Bronchial epithelial cell (primary cell): Measurements from ENCODE around the gene VAMP8. TPM values are rescaled to one million over a fixed set of nuclear protein-coding genes. Genes with fewer than 3 reads are reported as not detected.

ENCODE experiments used
- DNase-seq: peaks from one replicate; pipeline ENCODE4 v3.0.0-alpha.2; 2010; ENCODE audit warnings: low read depth
- FAIRE-seq: peaks from 2 replicates; lab custom pipeline; 2011; peaks lifted over from hg19 to GRCh38; lab: Jason Lieb, UNC
- H3K27me3 ChIP-seq: 2 replicates; pipeline ENCODE4 v1.5.1; 2011; ENCODE audit warnings: low read length; ENCODE audit not compliant: control insufficient read depth, insufficient read depth
- H3K36me3 ChIP-seq: 2 replicates; pipeline ENCODE4 v1.5.1; 2011; ENCODE audit warnings: low read length; ENCODE audit not compliant: control insufficient read depth, insufficient read depth
- H3K4me3 ChIP-seq: 2 replicates; pipeline ENCODE4 v1.5.1; 2011; ENCODE audit warnings: mild to moderate bottlenecking, low read depth, low read length, control low read depth
- total RNA-seq: library from RNA; depleted of rRNA; stranded (reverse); fragments of >200 nt; gene quantifications from 2 replicates; pipeline ENCODE4 v1.2.1, GENCODE V29; 2014
- TF ChIP-seq, protein P1 (sequence below): IDR thresholded peaks from 2 replicates; pipeline ENCODE4 v1.5.1; 2011; ENCODE audit warnings: mild to moderate bottlenecking, moderate library complexity, low read length, control low read depth, inconsistent platforms; ENCODE audit not compliant: insufficient read depth, severe bottlenecking

VAMP8 gene
- total RNA-seq, 1 donor from 2014 or later, result 41.3 TPM

DNA sequence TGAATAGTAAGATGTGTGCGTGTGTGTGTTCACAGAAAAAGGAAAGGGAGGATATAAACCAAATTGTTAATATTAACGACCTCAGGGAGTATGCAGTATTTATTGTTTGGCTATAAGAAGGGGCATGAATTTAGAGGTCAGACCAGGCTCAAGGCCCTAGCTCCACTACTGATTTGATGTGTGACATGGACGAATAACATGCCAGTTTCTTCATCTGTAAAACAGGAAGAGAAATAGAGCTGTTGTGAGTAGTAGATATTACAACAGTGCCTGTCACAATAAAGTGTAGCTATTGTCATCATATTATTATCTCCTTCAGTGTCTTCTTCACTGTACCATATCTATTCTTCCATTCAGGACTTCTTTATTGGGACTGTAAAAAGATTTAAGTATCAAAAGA lies 42.5 kb upstream of the VAMP8 start:
- TF ChIP-seq, protein P1, sequence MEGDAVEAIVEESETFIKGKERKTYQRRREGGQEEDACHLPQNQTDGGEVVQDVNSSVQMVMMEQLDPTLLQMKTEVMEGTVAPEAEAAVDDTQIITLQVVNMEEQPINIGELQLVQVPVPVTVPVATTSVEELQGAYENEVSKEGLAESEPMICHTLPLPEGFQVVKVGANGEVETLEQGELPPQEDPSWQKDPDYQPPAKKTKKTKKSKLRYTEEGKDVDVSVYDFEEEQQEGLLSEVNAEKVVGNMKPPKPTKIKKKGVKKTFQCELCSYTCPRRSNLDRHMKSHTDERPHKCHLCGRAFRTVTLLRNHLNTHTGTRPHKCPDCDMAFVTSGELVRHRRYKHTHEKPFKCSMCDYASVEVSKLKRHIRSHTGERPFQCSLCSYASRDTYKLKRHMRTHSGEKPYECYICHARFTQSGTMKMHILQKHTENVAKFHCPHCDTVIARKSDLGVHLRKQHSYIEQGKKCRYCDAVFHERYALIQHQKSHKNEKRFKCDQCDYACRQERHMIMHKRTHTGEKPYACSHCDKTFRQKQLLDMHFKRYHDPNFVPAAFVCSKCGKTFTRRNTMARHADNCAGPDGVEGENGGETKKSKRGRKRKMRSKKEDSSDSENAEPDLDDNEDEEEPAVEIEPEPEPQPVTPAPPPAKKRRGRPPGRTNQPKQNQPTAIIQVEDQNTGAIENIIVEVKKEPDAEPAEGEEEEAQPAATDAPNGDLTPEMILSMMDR, result no peak
- no peak overlapping the region for H3K4me3 ChIP-seq
- DNase-seq (no peak), FAIRE-seq (no peak)
- H3K27me3 ChIP-seq, result no peaks in the 10 kb centered on the region
- H3K36me3 ChIP-seq, result peaks cover 1% of the 10 kb centered on the region

DNA sequence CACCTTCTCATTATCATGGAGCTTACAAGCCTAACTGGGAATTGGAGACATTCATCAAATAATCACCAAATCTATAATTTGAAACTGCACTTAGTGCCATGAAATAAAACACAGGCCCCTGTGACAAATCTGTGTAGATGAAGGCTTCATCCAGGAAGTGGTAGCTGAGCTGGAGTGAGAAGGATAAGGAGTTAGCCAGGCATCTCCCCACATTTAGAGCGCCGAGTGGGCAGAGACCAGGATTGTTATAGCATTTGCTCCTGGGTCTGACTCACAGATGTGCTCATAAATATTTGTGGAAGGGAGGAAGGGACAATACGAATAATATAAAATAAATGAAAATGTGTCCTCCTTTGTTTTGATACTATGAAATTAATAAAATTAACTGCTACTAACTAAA lies 40.9 kb upstream of the VAMP8 start:
- no peak for FAIRE-seq
- Histone ChIP-seq H3K27me3 (no peaks in the 10 kb centered on the region), H3K36me3 (peaks cover 5% of the 10 kb centered on the region), H3K4me3 (no peak overlapping the region)
- TF ChIP-seq, protein P1, result no peak
- DNase-seq, result peak; percentile 41

DNA sequence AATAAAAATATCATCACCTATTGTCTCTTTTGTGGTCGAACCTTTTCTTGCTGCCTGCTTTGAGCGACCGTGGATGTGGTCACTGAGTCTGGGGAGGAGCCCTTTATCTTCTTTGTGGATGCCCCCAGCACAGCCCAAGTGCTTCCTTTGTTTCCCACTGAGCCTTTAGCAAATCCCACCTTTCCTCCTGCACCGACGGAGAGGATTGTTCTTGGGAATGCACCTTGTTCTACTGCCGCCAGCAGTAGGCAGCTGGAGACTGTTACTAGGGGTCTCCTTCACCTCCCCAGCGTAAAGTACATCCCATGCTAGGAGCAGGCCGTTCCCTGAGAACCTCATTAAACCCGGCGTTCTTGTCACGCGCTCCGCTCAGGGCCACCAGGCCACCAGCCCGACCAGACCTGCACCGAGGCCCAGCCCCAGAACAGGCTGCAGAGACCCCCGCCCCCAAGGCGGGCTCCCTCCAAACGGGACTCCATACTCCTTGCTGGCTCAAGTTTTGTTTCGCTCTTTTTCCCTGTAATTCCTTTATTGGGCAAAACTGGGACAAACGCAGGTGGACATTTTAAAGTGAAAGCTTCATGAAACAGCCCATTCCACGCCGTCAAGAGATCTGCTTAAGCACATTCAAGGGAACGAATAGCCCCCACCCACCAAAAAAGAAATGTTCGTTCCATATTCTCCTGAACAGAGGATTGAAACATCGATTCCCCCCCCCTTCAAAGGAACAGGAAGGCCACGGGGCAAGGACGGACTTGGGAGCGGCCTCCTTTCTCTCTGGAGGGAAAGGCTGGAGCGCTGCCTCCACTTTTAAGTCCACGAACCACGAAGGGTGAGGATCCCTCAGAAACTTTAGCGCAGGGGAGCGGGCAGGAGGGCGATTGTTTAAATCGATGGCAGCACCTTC lies 39.5 kb upstream of the VAMP8 start:
- DNase-seq (no peak), FAIRE-seq (no peak)
- TF ChIP-seq, protein P1, result no peak
- peak overlapping the region; percentile 99 for H3K4me3 ChIP-seq
- peaks cover 15% of the 10 kb centered on the region for H3K36me3 ChIP-seq
- no peaks in the 10 kb centered on the region for H3K27me3 ChIP-seq

DNA sequence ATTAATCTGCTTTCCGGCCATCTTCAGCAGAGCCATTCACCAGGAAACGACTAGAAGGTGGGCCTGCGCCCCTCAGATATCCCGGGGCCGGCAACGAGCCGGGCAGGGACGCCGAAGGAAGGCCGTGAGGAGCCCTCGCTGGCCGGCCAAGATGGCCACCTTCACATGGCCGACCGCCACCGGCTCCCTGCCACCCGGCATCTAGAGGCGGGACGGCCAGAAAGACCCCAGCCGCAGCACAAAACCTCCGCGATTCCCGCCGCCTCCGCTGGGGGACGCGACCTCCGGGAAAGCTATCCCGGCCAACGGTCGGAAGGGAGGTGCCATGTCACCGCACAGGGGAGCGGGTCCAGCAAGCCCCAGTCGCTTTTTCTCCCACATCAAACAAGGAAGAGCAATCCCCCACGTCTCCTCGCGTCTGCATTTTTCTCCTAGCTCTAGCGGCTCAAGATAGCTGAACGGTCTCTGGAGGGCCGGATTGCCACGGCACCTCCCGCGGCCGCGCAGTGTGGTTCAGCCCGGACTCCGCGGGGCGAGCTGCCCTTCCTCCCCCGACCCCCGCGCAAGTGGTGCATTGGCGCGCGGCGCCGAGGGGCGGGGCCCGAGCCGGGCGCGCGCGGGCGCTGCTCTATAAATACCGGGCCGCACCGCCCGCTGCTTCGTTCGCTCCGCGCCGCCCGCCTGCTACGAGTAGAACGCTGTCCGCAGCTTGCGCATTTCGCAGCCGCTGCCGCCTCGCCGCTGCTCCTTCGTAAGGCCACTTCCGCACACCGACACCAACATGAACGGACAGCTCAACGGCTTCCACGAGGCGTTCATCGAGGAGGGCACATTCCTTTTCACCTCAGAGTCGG lies 38.7 kb upstream of the VAMP8 start, which contains the start of gene MAT2A:
TSS of gene MAT2A (plus strand) at position 662 of the 854 bp plus-strand sequence. CDS start at position 782, 120 bp downstream.
- Histone ChIP-seq H3K4me3 (peak within 1 kb of the TSS; percentile 99), H3K36me3 (peaks cover 21% of the 10 kb centered on the region), H3K27me3 (no peaks in the 10 kb centered on the region)
- TF ChIP-seq, protein P1, result peak; percentile 62
- DNase-seq (peak; percentile 61), FAIRE-seq (no peak)

DNA sequence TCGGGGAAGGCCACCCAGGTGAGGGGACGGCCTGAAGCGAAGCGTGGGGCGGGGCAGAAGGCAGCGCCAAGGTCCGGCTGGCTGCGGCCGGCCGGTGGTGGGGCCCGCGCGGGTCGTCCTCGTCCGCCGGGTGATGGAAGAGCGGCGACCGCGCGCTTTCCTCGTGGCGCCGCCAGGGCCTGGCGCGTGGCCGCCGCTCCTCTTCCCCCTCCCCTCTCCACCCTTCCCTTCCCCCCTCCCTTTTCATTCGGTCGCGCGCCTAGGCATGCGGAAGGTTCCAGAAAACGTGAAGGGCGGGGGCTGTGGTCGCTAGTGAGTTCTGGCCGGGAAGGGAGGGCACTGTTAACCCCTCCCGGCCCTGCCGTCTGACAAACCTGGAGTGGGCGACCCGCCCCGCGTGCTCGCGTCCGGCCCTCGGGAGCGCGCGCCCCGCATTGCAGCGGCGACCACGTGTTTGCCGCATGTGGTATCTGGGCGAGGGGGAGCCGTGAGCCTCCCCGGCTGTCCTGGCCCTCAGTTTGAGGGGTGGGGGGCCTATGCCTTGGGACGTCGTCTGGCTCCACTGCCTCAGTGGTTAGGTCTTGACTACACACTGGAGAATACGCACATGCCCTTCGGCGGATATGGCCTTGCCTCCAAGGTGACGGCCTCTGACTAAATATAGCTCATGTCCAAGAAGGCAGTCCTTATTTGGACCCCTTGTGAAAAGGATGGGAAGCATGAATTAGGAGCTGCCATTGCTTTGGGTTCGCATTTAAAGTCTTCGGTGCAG lies 37.8 kb upstream of the VAMP8 start:
- TF ChIP-seq, protein P1, result no peak
- peak overlapping the region; percentile 99 for H3K4me3 ChIP-seq
- H3K36me3 ChIP-seq, result peaks cover 21% of the 10 kb centered on the region
- FAIRE-seq, result no peak
- DNase-seq, result no peak
- no peaks in the 10 kb centered on the region for H3K27me3 ChIP-seq
